Aorta (tissue), 5 donors: Measurements from ENCODE around the gene KCNJ18. TPM values are rescaled to one million over a fixed set of nuclear protein-coding genes. Genes with fewer than 3 reads are reported as not detected.
"Not testable (repeated sequence)": the region's sequence is repeated elsewhere in the genome, so short reads cannot be mapped to it uniquely, and the experiment has no call there.

Source experiments
- ATAC-seq: fragments of 200-7000 bp; cut with Tn5 transposase; one replicate; pipeline ENCODE4 v1.9.1; 2022; ENCODE audit warnings: moderate library complexity; ENCODE audit not compliant: low FRiP score
- DNase-seq, 2 donors: peaks; one replicate each; pipeline ENCODE4 v3.0.0-alpha.2; 2020
- H3K27ac ChIP-seq, 2 donors: one replicate each; pipeline ENCODE4 v1.5.1; 2013; ENCODE audit warnings: low read length in 2 of 2, mild to moderate bottlenecking in 2 of 2, moderate library complexity in 2 of 2, control low read depth in 1 of 2, inconsistent platforms in 1 of 2, low read depth in 1 of 2
- H3K27me3 ChIP-seq, 2 donors: one replicate each; pipeline ENCODE4 v1.6.1; 2013; ENCODE audit warnings: control low read depth in 1 of 2, low read length in 1 of 2, mild to moderate bottlenecking in 1 of 2, moderate library complexity in 1 of 2; ENCODE audit not compliant: insufficient read depth in 2 of 2, control insufficient read depth in 1 of 2
- H3K36me3 ChIP-seq, 2 donors: one replicate each; pipeline ENCODE4 v1.6.1; 2013; ENCODE audit warnings: control low read depth in 1 of 2, low read length in 1 of 2, mild to moderate bottlenecking in 1 of 2; ENCODE audit not compliant: insufficient read depth in 2 of 2, control insufficient read depth in 1 of 2
- H3K4me1 ChIP-seq, 2 donors: one replicate each; pipeline ENCODE4 v1.6.1; 2013; ENCODE audit warnings: low read length in 2 of 2, control low read depth in 1 of 2, mild to moderate bottlenecking in 1 of 2, moderate library complexity in 1 of 2; ENCODE audit not compliant: insufficient read depth in 2 of 2, control insufficient read depth in 1 of 2
- H3K4me3 ChIP-seq, 2 donors: one replicate each; pipeline ENCODE4 v1.5.1; 2013; ENCODE audit warnings: low read length in 2 of 2, control low read depth in 1 of 2, mild to moderate bottlenecking in 1 of 2
- H3K9me3 ChIP-seq: one replicate; pipeline ENCODE4 v1.6.1; 2013; ENCODE audit warnings: mild to moderate bottlenecking, low read length; ENCODE audit not compliant: control insufficient read depth
- WGBS, 2 donors: extraction: QIAGEN DNeasy Blood & Tissue Kit; methylation state at CpG; one replicate each; pipeline ENCODE4 v1.1.7; 2013; 5-methylcytosine and 5-hydroxymethylcytosine counted together
- intact Hi-C, 2 donors: fragments of 100-400 bp; cut with DNase I; formaldehyde crosslinking; loops; one replicate each; pipeline versions ENCODE4 v1.14.2 to v1.15.0; 2022
- polyA plus RNA-seq, 2 donors: library from polyadenylated mRNA; stranded (reverse); fragments of 200-250 nt; gene quantifications; one replicate each; pipeline ENCODE4 v1.2.3, GENCODE V29; 2013
- total RNA-seq, 2 donors: library from RNA; stranded (reverse); fragmentation: NEBNext Ultra II Directional; extraction: Animal tissue kit (Norgen Biotek cat#: 25700); gene quantifications; one replicate each; pipeline ENCODE4 v1.2.1, GENCODE V29; 2021
- donor health status: healthy with polysubstance abuse.
- donor health status: Bipolar disorder and iron deficiency.
- donor health status: DM: no; HTN: no; CAD: no.
- donor health status: DM: no; HTN: no; CAD: no.
- donor health status: DM: yes; HTN: yes; CAD: no.

KCNJ18 gene
- total and polyA plus RNA-seq, 4 donors, result not detected

DNA sequence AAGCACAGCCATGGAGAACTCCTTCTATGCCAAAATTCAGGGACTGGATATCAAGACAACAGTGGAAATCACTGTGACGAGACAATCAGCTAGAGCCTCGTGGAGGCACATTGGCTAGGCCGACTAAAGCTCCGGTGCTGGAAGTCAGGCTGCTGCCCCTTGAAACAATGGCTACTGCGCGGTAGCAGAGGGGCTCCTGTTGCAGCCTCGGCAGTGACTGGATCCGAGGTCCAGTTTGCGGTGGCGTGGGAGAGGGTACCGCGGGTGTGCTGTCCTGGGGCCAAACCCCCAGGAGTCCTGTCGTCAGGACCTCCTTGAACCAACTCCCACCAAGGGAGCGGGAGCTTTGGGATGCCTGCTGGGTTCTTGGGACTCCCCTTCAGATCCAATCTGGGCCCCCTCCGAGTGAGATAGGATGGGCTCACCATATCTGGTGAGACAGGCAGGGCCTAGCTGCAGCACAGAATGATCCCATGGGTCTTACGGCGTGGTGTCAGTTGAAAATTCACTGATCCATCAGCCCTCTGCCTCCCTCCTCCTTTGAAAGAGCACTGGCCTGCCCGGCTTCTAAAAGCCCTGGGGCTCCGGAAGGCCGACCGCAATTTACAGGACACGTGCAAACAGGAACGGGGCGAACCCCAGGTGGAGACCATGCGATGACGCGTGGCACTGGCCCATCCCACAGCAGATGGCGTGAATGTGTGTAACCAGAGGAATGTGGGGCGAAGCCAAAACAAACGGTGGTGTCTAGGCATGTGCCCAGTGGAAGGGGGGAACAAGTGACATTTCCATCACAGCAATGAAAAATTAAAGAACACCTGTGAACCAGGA, 15.8 kb upstream of the KCNJ18 start:
- peak; percentile 63 for ATAC-seq
- no peak overlapping the region for H3K4me3 ChIP-seq
- intact Hi-C loops, result no loop called here

DNA sequence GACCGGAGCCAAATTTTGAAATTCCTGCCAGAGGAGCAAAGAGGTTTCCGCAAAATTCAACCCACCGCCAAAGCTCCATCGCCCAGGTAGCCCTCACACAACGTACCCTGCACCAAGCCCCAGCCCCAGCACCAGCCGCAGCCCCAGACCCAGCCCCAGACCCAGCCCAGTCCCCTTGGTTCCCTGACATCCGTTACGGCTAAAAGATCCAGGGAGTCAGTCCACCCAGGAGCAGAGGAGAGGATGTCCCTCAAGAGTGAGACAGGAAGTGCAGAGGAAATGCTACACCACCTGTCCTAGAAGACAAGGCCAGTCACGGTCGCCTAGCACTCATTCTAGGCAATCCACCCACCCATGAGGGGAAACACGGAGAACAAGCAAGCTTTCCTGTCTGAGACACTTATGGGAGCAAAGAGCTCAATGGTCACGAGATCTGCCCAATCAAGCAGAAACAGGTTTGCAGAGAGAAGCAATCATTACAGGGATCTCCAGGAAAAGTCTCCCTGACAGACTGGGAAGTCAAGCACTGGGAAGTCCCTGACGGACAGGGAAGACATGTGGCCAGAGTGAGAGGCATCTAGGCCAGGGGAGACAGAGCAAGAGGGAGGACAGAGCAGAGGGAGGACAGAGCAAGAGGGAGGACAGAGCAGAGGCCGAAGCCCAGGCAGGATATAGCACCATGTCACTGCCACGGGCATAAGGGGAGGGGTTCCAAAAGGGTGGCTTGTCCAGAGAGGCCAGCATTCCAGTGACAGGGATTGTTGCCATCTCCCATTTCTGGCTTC, 15.0 kb upstream of the KCNJ18 start:
- intact Hi-C loops, result no loop called here
- Histone ChIP-seq H3K9me3 (peaks cover 1% of the 10 kb centered on the region), H3K4me3 (no peak overlapping the region), H3K27me3 (no peaks in the 10 kb centered on the region), H3K36me3 (no peaks in the 10 kb centered on the region), H3K27ac (no peak overlapping the region), H3K4me1 (no peaks in the 10 kb centered on the region)
- 74 to 75% methylated on average over 15 of the region's 15 CpGs for WGBS, 2 donors
- no peak for ATAC-seq
- peak in 1 of 2 donors; percentile 67 for DNase-seq

More for the DNA sequence above, 15.8 kb upstream of the KCNJ18 start:
- 81 to 83% methylated on average over 30 of the region's 30 CpGs for WGBS, 2 donors
- Histone ChIP-seq H3K27me3 (no peaks in the 10 kb centered on the region), H3K9me3 (peaks cover 1% of the 10 kb centered on the region), H3K27ac (no peak overlapping the region), H3K36me3 (no peaks in the 10 kb centered on the region), H3K4me1 (no peaks in the 10 kb centered on the region)
- DNase-seq, result peak in 1 of 2 donors; percentile 74

DNA sequence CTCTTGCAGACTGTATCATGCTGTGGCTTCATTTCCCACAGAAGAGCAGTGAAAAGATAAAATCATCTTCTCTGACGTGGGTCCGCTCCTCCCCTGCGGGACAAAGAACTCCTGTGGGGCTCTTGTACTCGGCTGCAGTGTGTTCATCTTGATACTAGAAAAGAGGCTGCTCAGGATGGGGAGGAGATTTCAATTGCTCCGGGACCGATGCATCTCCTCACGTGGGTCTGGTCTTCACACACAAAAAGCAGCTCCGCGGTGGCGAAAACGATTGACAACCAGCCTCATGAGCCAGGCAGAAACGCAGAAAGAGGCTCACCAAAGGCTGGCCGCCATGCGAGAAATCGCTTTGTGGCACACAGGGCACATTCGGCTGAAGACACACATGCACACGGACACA, 14.4 kb upstream of the KCNJ18 start:
- Histone ChIP-seq H3K9me3 (peaks cover 1% of the 10 kb centered on the region), H3K4me3 (no peak overlapping the region), H3K27me3 (no peaks in the 10 kb centered on the region), H3K27ac (no peak overlapping the region), H3K36me3 (no peaks in the 10 kb centered on the region), H3K4me1 (no peaks in the 10 kb centered on the region)
- intact Hi-C loops, result no loop called here
- WGBS, 2 donors, result 76 to 80% methylated on average over 17 of the region's 17 CpGs
- ATAC-seq (peak; percentile 29), DNase-seq (peak in 1 of 2 donors; percentile 63)

DNA sequence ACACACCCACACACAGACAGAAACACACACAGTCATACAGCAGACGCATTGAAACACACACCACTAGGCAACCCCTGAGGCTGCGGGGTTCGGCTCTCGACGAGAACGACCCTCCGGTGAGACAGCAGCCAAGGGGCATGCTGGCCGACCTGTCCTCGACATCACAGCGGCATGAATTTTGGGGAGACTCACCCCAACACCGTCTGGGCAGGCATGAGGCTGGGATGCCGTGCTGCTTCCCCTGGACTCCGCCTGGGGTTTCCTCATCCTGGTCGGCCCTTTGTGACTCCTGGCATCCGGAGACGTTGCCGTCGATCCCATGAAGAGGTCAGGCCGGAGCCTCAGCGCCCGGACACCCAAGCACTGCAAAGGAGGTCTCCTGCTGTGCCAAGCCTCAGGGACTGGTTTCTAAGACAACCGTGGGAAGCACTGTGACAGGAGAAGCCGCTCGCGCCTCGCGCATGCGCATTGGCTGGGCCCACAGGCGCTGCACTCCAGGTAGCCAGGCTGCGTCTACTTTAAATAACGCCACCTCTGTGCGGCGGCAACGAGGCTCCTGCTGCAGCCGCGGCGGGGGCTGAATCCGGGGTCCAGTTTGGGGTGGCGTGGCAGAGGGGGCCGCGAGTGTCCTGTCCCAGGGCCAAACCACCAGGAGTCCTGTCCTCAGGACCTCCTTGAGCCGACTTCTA, 13.8 kb upstream of the KCNJ18 start:
- H3K27ac ChIP-seq, result no peak overlapping the region
- H3K4me3 ChIP-seq, result no peak overlapping the region
- no peaks in the 10 kb centered on the region for H3K27me3 ChIP-seq
- ATAC-seq (peak; percentile 33), DNase-seq (peak in 1 of 2 donors; percentile 74)
- intact Hi-C loops, result no loop called here
- H3K36me3 ChIP-seq, result no peaks in the 10 kb centered on the region
- H3K4me1 ChIP-seq, result no peaks in the 10 kb centered on the region
- WGBS, 2 donors, result 45 to 59% methylated on average over 41 to 42 of the region's 42 CpGs
- peaks cover 1% of the 10 kb centered on the region for H3K9me3 ChIP-seq

DNA sequence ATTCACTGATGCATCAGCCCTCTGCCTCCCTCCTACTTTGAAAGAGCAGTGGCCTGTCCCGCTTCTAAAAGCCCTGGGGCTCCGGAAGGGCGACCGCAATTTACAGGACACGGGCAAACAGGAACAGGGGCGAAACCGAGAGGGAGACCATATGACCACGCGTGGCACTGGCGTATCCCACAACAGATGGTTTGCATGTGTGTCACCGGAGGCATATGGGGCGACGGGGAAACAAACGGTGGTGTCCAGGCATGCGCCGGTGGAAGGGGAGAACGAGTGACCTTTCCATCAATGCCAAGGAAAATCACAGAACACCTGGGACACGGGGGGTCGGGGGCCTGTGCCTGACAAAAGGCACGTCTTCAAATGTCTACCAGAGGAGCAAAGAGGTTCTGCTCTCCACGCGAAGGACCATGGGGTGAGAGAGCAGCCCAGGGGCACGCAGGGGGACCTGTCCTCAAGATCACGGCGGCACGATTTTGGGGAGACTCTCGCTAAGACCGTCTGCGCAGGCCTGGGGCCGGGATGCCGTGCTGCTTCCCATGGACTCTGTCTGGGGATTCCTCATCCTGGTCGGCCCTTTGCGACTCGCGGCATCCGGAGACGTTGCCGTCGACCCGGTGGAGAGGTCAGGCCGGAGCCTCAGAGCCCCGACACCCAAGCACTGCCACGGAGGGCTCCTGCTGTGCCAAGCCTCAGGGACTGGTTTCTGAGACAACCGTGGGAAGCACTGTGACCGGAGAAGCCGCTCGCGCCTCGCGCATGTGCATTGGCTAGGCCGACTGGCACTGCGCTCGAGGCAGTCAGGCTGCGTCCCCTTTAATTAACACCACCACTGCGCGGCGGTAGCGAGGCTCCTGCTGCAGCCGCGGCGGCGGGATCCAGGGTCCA, 12.8 kb upstream of the KCNJ18 start:
- DNase-seq (peak in 1 of 2 donors; percentile 78), ATAC-seq (no peak)
- Histone ChIP-seq H3K36me3 (no peaks in the 10 kb centered on the region), H3K9me3 (peaks cover 1% of the 10 kb centered on the region), H3K27me3 (no peaks in the 10 kb centered on the region), H3K27ac (no peak overlapping the region), H3K4me1 (no peaks in the 10 kb centered on the region), H3K4me3 (no peak overlapping the region)
- 60 to 83% methylated on average over 62 of the region's 62 CpGs for WGBS, 2 donors
- intact Hi-C loops, result no loop called here

DNA sequence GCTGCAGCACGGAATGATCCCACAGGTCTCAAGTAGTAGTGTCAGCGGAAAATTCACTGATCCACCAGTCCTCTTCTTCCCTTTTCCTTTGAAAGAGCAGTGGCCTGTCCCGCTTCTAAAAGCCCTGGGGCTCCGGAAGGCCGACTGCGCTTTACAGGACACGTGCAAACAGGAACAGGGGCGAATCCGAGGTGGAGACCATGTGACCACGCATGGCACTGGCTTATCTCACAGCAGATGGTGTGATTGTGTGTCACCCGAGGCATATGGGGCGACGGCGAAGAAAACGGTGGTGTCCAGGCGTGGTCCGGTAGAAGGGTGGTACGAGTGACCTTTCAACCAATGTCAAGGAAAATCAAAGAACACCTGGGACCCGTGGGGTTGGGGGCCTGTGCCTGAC, 12.0 kb upstream of the KCNJ18 start:
- Histone ChIP-seq H3K36me3 (no peaks in the 10 kb centered on the region), H3K27me3 (no peaks in the 10 kb centered on the region), H3K4me1 (no peaks in the 10 kb centered on the region), H3K9me3 (peaks cover 1% of the 10 kb centered on the region), H3K4me3 (no peak overlapping the region), H3K27ac (no peak overlapping the region)
- ATAC-seq, result no peak
- intact Hi-C loops, result no loop called here
- peak in 1 of 2 donors; percentile 78 for DNase-seq
- 82% methylated on average over 19 of the region's 19 CpGs for WGBS, 2 donors

DNA sequence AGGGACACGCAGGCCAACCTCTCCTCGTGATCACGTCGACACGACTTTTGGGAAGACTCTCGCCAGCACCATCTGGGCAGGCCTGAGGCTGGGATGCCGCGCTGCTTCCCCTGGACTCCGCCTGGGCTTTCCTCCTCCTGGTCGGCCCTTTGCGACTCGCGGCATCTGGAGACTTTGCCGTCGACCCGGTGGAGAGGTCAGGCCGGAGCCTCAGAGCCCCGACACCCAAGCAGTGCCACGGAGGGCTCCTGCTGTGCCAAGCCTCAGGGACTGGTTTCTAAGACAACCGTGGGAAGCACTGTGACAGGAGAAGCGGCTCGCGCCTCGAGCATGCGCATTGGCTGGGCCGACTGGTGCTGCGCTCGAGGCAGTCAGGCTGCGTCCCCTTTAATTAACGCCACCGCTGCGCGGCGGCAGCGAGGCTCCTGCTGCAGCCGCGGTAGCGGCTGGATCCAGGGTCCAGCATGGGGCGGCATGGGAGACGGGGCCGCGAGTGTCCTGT, 11.4 kb upstream of the KCNJ18 start:
- DNase-seq, result peak in 1 of 2 donors; percentile 75
- intact Hi-C loops, result not testable (repeated sequence)

DNA sequence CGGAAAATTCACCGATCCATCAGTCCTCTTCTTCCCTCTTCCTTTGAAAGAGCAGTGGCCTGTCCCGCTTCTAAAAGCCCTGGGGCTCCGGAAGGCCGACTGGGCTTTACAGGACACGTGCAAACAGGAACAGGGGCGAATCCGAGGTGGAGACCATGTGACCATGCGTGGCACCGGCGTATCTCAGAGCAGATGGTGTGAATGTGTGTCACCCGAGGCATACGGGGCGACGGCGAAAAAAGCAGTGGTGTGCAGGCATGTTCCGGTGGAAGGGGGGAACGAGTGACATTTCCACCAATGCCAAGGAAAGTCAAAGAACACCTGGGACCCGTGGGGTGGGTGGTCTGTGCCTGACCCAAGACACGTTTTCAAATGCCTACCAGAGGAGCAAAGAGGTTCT, 10.7 kb upstream of the KCNJ18 start:
- H3K36me3 ChIP-seq, H3K9me3 ChIP-seq, intact Hi-C loops, H3K27ac ChIP-seq, H3K27me3 ChIP-seq, H3K4me3 ChIP-seq, H3K4me1 ChIP-seq, ATAC-seq: not testable (repeated sequence)
- 82 to 84% methylated on average over 20 of the region's 20 CpGs for WGBS, 2 donors
- peak in 1 of 2 donors; percentile 56 for DNase-seq

More for the DNA sequence above, 11.4 kb upstream of the KCNJ18 start:
- WGBS, 2 donors, result 57 to 79% methylated on average over 42 of the region's 42 CpGs
- not testable (repeated sequence) for H3K36me3 ChIP-seq, H3K27me3 ChIP-seq, H3K27ac ChIP-seq, H3K9me3 ChIP-seq, H3K4me3 ChIP-seq, ATAC-seq, H3K4me1 ChIP-seq
